C4-2B (cell line): ENCODE results near the gene GNG8.

Experiments
- CTCF ChIP-seq: fragments of 450-650 bp; conservative IDR thresholded peaks from 2 replicates; pipeline ENCODE4 v1.5.1; 2017; ENCODE audit warnings: mild to moderate bottlenecking
- ZFX ChIP-seq: fragments of 450-650 bp; IDR thresholded peaks from 2 replicates; pipeline ENCODE4 v1.6.1; 2017

GRCh38 chr19:46609511-46610412 lies 26.2 kb downstream of the GNG8 start:
- TF ChIP-seq CTCF (no peak), ZFX (no peak)
